Measurements from ENCODE around the gene LGALS12.
"Not testable (repeated sequence)": the region's sequence is repeated elsewhere in the genome, so short reads cannot be mapped to it uniquely, and the experiment has no call there.

Gene LGALS12

GRCh38 chr11:63548178-63548577 is 42.3 kb downstream of the LGALS12 start:
- Histone ChIP-seq H3K27ac (ENCODE audit: low read depth, low read length) (no peak overlapping the region), H3K9ac (ENCODE audit: low read length) (no peak overlapping the region), H4K20me1 (ENCODE audit: low read depth, low read length) (no peaks in the 10 kb centered on the region), H3K4me2 (ENCODE audit: low read depth, low read length, poor library complexity, severe bottlenecking) (no peak overlapping the region), H3K27me3 (ENCODE audit: low read length) (no peaks in the 10 kb centered on the region), H3K9me2 (replicated peaks; ENCODE audit: insufficient read depth, low read length) (no peaks in the 10 kb centered on the region), H3K4me3 (ENCODE audit: insufficient read depth, low read length, poor library complexity, severe bottlenecking) (no peak overlapping the region), H3K36me3 (ENCODE audit: low read length) (no peaks in the 10 kb centered on the region), H2AFZ (ENCODE audit: low read depth, low read length, severe bottlenecking) (no peak overlapping the region), H3F3A (ENCODE audit: insufficient read depth) (no peaks in the 10 kb centered on the region), H3K9me3 (ENCODE audit: insufficient read depth, low read length) (no peaks in the 10 kb centered on the region), H3K79me2 (ENCODE audit: insufficient read depth, low read length) (no peaks in the 10 kb centered on the region)
- no peak for TF ChIP-seq EZH2phosphoT487 (conservative IDR thresholded peaks at IDR 0.05; ENCODE audit: low read length)
- no peak for TF ChIP-seq CTCF (IDR thresholded peaks at IDR 0.05; ENCODE audit: insufficient read depth, low read length, poor library complexity, severe bottlenecking)

- Histone ChIP-seq H4K20me1 (ENCODE audit: low read depth, low read length) (no peaks in the 10 kb centered on the region), H3K4me2 (ENCODE audit: low read depth, low read length, poor library complexity, severe bottlenecking) (no peak overlapping the region), H3K4me3 (ENCODE audit: insufficient read depth, low read length, poor library complexity, severe bottlenecking) (no peak overlapping the region), H3K36me3 (ENCODE audit: low read length) (no peaks in the 10 kb centered on the region), H3K79me2 (ENCODE audit: insufficient read depth, low read length) (no peaks in the 10 kb centered on the region), H3K9ac (ENCODE audit: low read length) (no peak overlapping the region), H3K27ac (ENCODE audit: low read depth, low read length) (no peak overlapping the region), H2AFZ (ENCODE audit: low read depth, low read length, severe bottlenecking) (no peak overlapping the region), H3K9me3 (ENCODE audit: insufficient read depth, low read length) (no peaks in the 10 kb centered on the region), H3K9me2 (replicated peaks; ENCODE audit: insufficient read depth, low read length) (no peaks in the 10 kb centered on the region), H3F3A (ENCODE audit: insufficient read depth) (no peaks in the 10 kb centered on the region), H3K27me3 (ENCODE audit: low read length) (no peaks in the 10 kb centered on the region)
- TF ChIP-seq CTCF (IDR thresholded peaks at IDR 0.05; ENCODE audit: insufficient read depth, low read length, poor library complexity, severe bottlenecking) (no peak), EZH2phosphoT487 (conservative IDR thresholded peaks at IDR 0.05; ENCODE audit: low read length) (no peak)
These were observed 43.5 kb downstream of the LGALS12 start for GRCh38 chr11:63549411-63549810.

- not testable (repeated sequence) for H3K27me3 ChIP-seq (ENCODE audit: low read length); H4K20me1 ChIP-seq (ENCODE audit: low read depth, low read length); H2AFZ ChIP-seq (ENCODE audit: low read depth, low read length, severe bottlenecking); H3F3A ChIP-seq (ENCODE audit: insufficient read depth); H3K36me3 ChIP-seq (ENCODE audit: low read length); H3K4me2 ChIP-seq (ENCODE audit: low read depth, low read length, poor library complexity, severe bottlenecking); H3K79me2 ChIP-seq (ENCODE audit: insufficient read depth, low read length); H3K9ac ChIP-seq (ENCODE audit: low read length); H3K9me3 ChIP-seq (ENCODE audit: insufficient read depth, low read length); H3K27ac ChIP-seq (ENCODE audit: low read depth, low read length); H3K4me3 ChIP-seq (ENCODE audit: insufficient read depth, low read length, poor library complexity, severe bottlenecking); H3K9me2 ChIP-seq (replicated peaks; ENCODE audit: insufficient read depth, low read length)
These were observed 44.3 kb downstream of the LGALS12 start for GRCh38 chr11:63550156-63550700.

- no peaks in the 10 kb centered on the region for H3K27me3 ChIP-seq (ENCODE audit: low read length)
- H3K79me2 ChIP-seq (ENCODE audit: insufficient read depth, low read length), result no peaks in the 10 kb centered on the region
- no peak overlapping the region for H3K4me2 ChIP-seq (ENCODE audit: low read depth, low read length, poor library complexity, severe bottlenecking)
- no peaks in the 10 kb centered on the region for H3K9me3 ChIP-seq (ENCODE audit: insufficient read depth, low read length)
- TF ChIP-seq CTCF (IDR thresholded peaks at IDR 0.05; ENCODE audit: insufficient read depth, low read length, poor library complexity, severe bottlenecking) (no peak), EZH2phosphoT487 (conservative IDR thresholded peaks at IDR 0.05; ENCODE audit: low read length) (no peak)
- H3K9me2 ChIP-seq (replicated peaks; ENCODE audit: insufficient read depth, low read length), result no peaks in the 10 kb centered on the region
- no peaks in the 10 kb centered on the region for H3K36me3 ChIP-seq (ENCODE audit: low read length)
- no peaks in the 10 kb centered on the region for H3F3A ChIP-seq (ENCODE audit: insufficient read depth)
- H3K27ac ChIP-seq (ENCODE audit: low read depth, low read length), result no peak overlapping the region
- no peak overlapping the region for H2AFZ ChIP-seq (ENCODE audit: low read depth, low read length, severe bottlenecking)
- no peaks in the 10 kb centered on the region for H4K20me1 ChIP-seq (ENCODE audit: low read depth, low read length)
- H3K9ac ChIP-seq (ENCODE audit: low read length), result no peak overlapping the region
- H3K4me3 ChIP-seq (ENCODE audit: insufficient read depth, low read length, poor library complexity, severe bottlenecking), result no peak overlapping the region
These were observed 45.4 kb downstream of the LGALS12 start for GRCh38 chr11:63551091-63551888.

All from SU-DHL-6 (cell line).